Upper lobe of right lung (tissue), 1 donor: Measurements from ENCODE around the gene CMTM4. TPM values are rescaled to one million over a fixed set of nuclear protein-coding genes. Genes with fewer than 3 reads are reported as not detected.

Experiments
- ATAC-seq: fragments of 200-7000 bp; cut with Tn5 transposase; one replicate; pipeline ENCODE4 v1.9.1; 2020; ENCODE audit warnings: mild to moderate bottlenecking, moderate library complexity
- DNase-seq: peaks from one replicate; pipeline ENCODE4 v3.0.0-alpha.2; 2020
- H3K27ac ChIP-seq: fragments of 200-600 bp; one replicate; pipeline ENCODE4 v1.8.0; 2022
- H3K27me3 ChIP-seq: fragments of 200-600 bp; one replicate; pipeline ENCODE4 v1.8.0; 2022; ENCODE audit warnings: mild to moderate bottlenecking
- H3K36me3 ChIP-seq: fragments of 200-600 bp; one replicate; pipeline ENCODE4 v1.8.0; 2022
- H3K4me1 ChIP-seq: fragments of 200-600 bp; one replicate; pipeline ENCODE4 v1.8.0; 2022
- H3K4me3 ChIP-seq: fragments of 200-600 bp; one replicate; pipeline ENCODE4 v1.8.0; 2022; ENCODE audit warnings: mild to moderate bottlenecking
- H3K9me3 ChIP-seq: fragments of 200-600 bp; one replicate; pipeline ENCODE4 v1.8.0; 2022
- intact Hi-C: fragments of 100-400 bp; cut with DNase I; formaldehyde crosslinking; loops from one replicate; pipeline ENCODE4 v1.11.0; 2022
- total RNA-seq: library from RNA; stranded (reverse); fragmentation: NEBNext Ultra II Directional; extraction: Animal tissue kit (Norgen Biotek cat#: 25700); gene quantifications from one replicate; pipeline ENCODE4 v1.2.1, GENCODE V29; 2021
- TF ChIP-seq, protein P1 (sequence below): fragments of 200-600 bp; IDR thresholded peaks from one replicate; pipeline ENCODE4 v1.8.0; 2022; ENCODE audit warnings: antibody characterized with exemption
- donor health status: DM: no; HTN: yes; CAD: no; lungs with severe emphysema.

The CMTM4 gene
- total RNA-seq, 1 donor from 2014 or later: 58.0 TPM

DNA sequence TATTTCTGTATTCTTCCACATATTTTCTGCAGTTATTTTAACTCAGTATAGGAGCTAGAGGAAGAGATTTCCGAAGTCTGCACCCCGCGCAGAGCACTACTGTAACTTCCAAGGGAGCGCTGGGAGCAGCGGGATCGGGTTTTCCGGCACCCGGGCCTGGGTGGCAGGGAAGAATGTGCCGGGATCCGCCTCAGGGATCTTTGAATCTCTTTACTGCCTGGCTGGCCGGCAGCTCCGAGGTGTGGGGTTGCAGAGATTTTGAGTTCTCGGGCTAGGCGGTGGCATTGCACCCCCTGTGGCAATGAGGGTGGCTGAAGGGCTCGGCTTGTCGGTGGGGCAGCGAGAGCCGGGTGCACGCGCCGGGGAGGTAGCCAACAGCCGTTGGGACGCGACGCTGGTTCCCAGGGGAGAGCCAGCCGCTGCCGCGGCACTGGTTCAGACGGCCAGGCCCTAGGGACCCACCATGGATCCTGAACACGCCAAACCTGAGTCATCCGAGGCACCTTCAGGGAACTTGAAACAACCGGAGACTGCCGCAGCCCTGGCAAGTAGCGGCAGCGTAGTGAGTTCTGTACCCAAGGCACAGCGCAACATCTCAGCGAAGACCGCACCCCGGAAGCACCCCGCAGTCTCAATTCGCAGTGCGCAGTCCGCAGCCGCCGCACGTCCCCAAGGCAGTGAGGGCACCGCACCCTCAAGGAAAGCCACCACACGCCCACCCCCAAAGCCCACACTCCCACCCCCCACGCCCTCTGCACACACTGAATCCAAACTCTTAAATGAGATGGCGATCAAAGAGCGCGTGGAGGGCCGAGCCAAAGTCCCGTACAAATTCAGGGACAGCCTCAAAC, 130.3 kb downstream of the CMTM4 start, which contains the start of gene CMTM1:
CMTM1 (plus strand) TSS at position 389 of the 851 bp plus-strand sequence; CDS start at position 464, 75 bp downstream.
- Histone ChIP-seq H3K27me3 (no peaks in the 10 kb centered on the region), H3K9me3 (no peaks in the 10 kb centered on the region), H3K27ac (no peak within 1 kb of the TSS), H3K4me3 (no peak within 1 kb of the TSS), H3K36me3 (peaks cover 38% of the 10 kb centered on the region), H3K4me1 (no peaks in the 10 kb centered on the region)
- intact Hi-C loops: no loop called here
- ATAC-seq: no peak
- TF ChIP-seq, protein P1, sequence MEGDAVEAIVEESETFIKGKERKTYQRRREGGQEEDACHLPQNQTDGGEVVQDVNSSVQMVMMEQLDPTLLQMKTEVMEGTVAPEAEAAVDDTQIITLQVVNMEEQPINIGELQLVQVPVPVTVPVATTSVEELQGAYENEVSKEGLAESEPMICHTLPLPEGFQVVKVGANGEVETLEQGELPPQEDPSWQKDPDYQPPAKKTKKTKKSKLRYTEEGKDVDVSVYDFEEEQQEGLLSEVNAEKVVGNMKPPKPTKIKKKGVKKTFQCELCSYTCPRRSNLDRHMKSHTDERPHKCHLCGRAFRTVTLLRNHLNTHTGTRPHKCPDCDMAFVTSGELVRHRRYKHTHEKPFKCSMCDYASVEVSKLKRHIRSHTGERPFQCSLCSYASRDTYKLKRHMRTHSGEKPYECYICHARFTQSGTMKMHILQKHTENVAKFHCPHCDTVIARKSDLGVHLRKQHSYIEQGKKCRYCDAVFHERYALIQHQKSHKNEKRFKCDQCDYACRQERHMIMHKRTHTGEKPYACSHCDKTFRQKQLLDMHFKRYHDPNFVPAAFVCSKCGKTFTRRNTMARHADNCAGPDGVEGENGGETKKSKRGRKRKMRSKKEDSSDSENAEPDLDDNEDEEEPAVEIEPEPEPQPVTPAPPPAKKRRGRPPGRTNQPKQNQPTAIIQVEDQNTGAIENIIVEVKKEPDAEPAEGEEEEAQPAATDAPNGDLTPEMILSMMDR: no peak
- no peak for DNase-seq

Other genes with a start within 250 kb of the CMTM4 start
- gene TK2, start 146.6 kb downstream of the CMTM4 start, total RNA-seq: 36.1 TPM
- 57.6 TPM for gene CKLF, start 144.2 kb downstream of the CMTM4 start, total RNA-seq
- 8.4 TPM for gene CMTM1, start 130.3 kb downstream of the CMTM4 start, total RNA-seq
- 3.1 TPM for gene CMTM2, start 117.3 kb downstream of the CMTM4 start, total RNA-seq
- gene CMTM3, start 92.0 kb downstream of the CMTM4 start, total RNA-seq: 38.1 TPM
- 122 TPM for gene DYNC1LI2, start 54.9 kb upstream of the CMTM4 start, total RNA-seq
- gene TERB1, start 104.8 kb upstream of the CMTM4 start, total RNA-seq: 0.26 TPM
- gene NAE1, start 134.2 kb upstream of the CMTM4 start, total RNA-seq: 41.8 TPM
- not detected for gene CA7, start 147.7 kb upstream of the CMTM4 start, total RNA-seq
- gene PDP2, start 183.8 kb upstream of the CMTM4 start, total RNA-seq: 22.4 TPM
- not detected for gene CDH16, start 222.1 kb upstream of the CMTM4 start, total RNA-seq
- 11.1 TPM for gene RRAD, start 228.8 kb upstream of the CMTM4 start, total RNA-seq
- 69.4 TPM for gene CIAO2B, start 237.7 kb upstream of the CMTM4 start, total RNA-seq
- gene CES2, start 238.8 kb upstream of the CMTM4 start, total RNA-seq: 35.8 TPM